Measurements from ENCODE around the gene CORO1A.

DNA sequence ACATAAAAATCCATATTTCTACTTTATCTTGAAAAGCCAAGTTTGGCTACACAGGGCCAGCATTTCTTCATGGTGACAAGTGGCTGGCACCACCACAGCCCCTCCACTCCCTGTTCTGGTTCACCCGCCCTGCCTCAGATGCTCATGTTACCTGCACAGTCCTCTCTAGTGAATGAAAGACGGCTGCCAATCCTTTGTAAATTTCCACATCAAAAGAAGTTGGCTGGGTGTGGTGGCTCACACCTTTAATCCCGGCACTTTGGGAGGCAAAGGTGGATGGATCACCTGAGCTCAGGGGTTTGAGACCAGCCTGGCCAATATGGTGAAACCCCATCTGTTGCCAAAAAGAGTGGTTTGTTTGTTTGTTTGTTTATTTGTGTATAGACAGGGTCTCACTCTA lies 19.9 kb upstream of the CORO1A start:
- no peak for TF ChIP-seq POLR2AphosphoS5 (IDR thresholded peaks at IDR 0.05; ENCODE audit: low read depth, low read length)
- TF ChIP-seq POLR2A (IDR thresholded peaks at IDR 0.05; ENCODE audit: low read depth, low read length) = no peak
